Transverse colon (tissue), 3 donors: Measurements from ENCODE around the gene GALNT5.

ENCODE experiments used
- CTCF ChIP-seq, 5 experiments: fragments of 200-600 bp in 3 of 5; fragments of 450-650 bp in 2 of 5; sonication (generic) in 3 of 5; IDR thresholded peaks; 1 replicate in 2 of 5; 2 replicates in 3 of 5; pipeline ENCODE4 v1.5.1; 2016 to 2017; ENCODE audit warnings: antibody characterized with exemption in 5 of 5, inconsistent platforms in 3 of 5, mild to moderate bottlenecking in 2 of 5, moderate library complexity in 1 of 5
- POLR2A ChIP-seq: fragments of 450-650 bp; IDR thresholded peaks from one replicate; pipeline ENCODE4 v1.6.1; 2016; ENCODE audit warnings: antibody characterized with exemption, mild to moderate bottlenecking, moderate library complexity

DNA sequence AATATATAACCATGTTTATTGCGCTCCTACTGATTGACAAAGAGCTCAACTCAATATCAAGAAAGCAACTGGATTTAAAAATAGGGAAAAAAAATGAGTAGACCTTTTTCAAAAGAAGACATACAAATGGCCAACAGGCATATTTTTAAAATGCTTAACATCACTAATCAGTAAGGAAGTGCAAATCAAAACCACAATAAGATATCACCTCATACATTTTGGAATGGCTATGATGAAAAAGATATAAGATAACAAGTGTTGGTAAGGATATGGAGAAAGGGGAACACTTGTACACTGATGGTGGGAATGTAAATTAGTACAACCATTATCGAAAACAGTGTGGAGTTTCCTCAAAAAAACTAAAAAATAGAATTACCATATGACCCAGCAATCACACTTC, 5.6 kb upstream of the GALNT5 start:
- no peak for TF ChIP-seq CTCF (IDR thresholded peaks at IDR 0.05)
- no peak for TF ChIP-seq POLR2A
